NCI-H748 (cell line): Measurements from ENCODE around the gene CYP21A2.
"Not testable (repeated sequence)": the region's sequence is repeated elsewhere in the genome, so short reads cannot be mapped to it uniquely, and the experiment has no call there.

Source experiments
- DNase-seq: peaks from one replicate; lab custom pipeline; 2025; ENCODE audit not compliant: unreplicated experiment; lab: John Stamatoyannopoulos, UW

CYP21A2 gene

DNA sequence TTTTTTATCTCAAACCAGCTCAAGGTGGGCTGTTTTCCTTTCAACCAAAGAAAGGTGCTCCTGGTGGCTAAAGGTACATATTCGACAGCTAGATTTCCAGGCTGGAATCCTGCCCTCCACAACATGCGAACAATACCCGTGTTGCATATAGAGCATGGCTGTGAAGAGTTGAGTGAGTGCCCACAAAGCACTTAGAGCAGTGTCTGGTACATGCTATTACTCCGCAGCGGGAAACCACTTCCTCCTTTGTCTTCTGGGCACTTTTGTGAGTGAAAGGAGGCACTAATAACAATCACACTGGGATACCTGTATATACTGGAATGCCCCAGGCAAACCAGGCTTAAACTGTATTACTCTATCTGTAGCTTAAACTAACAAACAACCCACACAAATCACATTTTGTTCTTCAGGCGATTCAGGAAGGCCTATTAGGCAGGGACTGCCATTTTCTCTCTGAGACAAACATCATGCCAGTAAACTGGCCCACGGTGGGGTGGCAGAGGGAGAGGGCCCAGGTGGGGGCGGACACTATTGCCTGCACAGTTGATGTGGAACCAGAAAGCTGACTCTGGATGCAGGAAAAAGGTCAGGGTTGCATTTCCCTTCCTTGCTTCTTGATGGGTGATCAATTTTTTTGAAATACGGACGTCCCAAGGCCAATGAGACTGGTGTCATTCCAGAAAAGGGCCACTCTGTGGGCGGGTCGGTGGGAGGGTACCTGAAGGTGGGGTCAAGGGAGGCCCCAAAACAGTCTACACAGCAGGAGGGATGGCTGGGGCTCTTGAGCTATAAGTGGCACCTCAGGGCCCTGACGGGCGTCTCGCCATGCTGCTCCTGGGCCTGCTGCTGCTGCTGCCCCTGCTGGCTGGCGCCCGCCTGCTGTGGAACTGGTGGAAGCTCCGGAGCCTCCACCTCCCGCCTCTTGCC lies at the start of gene CYP21A2:
TSS of gene CYP21A2 (plus strand) at position 818 of the 927 bp plus-strand sequence. CDS start at position 826, 8 bp downstream.
- peak; percentile 48 for DNase-seq

- not testable (repeated sequence) for DNase-seq
These were observed 48.9 kb upstream of the CYP21A2 start for GRCh38 chr6:31989363-31989762.

DNA sequence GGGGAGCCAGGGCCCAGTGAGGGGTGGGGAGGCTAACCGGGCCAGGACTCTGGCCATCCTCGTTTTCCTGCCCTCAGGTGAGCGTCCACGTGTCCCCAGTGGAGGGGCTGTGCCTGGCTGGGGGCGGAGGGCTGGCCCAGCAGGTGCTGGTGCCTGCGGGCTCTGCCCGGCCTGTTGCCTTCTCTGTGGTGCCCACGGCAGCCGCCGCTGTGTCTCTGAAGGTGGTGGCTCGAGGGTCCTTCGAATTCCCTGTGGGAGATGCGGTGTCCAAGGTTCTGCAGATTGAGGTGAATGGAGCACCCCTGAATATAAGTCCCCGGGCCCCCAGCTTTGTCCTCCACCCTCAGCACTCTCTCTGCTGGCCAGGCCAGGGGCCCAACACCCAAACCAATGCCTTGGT lies 43.8 kb upstream of the CYP21A2 start:
- not testable (repeated sequence) for DNase-seq

DNA sequence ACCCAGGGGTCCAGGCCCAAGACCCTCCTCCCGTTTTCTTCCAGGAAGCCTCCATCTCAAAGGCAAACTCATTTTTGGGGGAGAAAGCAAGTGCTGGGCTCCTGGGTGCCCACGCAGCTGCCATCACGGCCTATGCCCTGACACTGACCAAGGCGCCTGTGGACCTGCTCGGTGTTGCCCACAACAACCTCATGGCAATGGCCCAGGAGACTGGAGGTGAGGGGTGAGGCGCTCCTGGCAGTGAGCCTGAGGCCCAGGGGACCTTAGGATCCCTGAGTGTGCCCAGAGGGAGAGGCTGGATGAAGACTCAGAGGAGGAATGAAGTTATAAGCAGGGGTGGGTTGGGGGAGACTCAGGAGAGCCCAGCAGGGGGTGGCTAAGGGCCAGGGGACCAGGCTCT lies 41.8 kb upstream of the CYP21A2 start:
- DNase-seq, result not testable (repeated sequence)

DNA sequence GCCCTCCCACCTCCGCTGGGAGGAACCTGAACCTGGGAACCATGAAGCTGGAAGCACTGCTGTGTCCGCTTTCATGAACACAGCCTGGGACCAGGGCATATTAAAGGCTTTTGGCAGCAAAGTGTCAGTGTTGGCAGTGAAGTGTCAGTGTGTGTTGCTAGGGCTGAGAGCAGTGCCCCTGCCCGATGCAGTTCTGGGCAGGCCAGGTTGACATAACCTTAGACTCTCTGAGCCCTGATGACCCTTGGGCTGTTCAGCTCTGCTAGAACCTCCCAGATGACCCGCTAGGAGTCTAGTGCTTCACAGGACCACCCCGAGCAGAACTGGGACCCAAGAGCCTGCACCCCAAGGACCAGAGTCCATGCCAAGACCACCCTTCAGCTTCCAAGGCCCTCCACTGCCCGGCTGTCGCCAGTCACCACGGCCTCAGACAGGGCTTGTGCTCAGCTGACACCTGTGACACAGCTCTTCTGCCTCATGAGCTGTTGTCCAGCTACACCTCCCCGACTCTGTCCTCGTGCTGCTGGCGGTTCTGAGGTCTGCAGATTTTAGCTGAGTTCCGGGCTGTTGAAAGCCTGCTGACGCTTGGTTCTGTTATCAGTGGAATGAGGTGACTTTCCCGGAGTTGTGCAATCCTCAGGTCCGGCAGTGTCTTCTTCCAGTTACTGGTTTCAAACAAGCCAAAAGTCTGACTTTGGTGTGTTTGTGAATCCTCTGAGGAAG lies 35.5 kb upstream of the CYP21A2 start:
- DNase-seq, result not testable (repeated sequence)

DNA sequence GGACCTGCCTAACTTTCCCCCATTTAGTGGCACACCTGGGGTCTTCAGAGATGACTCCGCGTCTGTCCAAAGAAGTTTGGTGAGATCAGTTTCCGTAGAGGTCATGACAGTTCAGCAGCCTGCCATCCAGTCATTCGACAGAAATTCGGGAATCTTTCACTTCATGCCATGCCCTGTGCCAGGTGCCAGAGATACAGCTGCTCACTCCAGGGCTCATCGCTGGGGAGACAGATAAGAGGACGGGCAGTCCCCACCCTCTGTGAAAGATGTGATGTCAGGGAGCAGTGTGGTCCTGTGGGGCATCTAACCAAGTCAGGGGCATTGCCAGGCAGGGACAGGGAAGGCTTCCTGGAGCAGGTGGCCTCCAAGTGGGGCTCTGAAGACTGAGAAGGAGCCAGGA lies 34.9 kb upstream of the CYP21A2 start:
- not testable (repeated sequence) for DNase-seq

GRCh38 chr6:32004393-32004792 lies 33.8 kb upstream of the CYP21A2 start:
- DNase-seq, result not testable (repeated sequence)

DNA sequence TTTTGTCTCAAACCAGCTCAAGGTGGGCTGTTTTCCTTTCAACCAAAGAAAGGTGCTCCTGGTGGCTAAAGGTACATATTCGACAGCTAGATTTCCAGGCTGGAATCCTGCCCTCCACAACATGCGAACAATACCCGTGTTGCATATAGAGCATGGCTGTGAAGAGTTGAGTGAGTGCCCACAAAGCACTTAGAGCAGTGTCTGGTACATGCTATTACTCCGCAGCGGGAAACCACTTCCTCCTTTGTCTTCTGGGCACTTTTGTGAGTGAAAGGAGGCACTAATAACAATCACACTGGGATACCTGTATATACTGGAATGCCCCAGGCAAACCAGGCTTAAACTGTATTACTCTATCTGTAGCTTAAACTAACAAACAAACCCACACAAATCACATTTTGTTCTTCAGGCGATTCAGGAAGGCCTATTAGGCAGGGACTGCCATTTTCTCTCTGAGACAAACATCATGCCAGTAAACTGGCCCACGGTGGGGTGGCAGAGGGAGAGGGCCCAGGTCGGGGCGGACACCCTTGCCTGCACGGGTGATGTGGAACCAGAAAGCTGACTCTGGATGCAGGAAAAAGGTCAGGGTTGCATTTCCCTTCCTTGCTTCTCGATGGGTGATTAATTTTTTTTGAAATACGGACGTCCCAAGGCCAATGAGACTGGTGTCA lies 33.2 kb upstream of the CYP21A2 start:
- DNase-seq, result peak; percentile 44

DNA sequence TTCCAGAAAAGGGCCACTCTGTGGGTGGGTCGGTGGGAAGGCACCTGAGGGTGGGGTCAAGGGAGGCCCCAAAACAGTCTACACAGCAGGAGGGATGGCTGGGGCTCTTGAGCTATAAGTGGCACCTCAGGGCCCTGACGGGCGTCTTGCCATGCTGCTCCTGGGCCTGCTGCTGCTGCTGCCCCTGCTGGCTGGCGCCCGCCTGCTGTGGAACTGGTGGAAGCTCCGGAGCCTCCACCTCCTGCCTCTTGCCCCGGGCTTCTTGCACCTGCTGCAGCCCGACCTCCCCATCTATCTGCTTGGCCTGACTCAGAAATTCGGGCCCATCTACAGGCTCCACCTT lies 32.7 kb upstream of the CYP21A2 start:
- DNase-seq, result not testable (repeated sequence)

GRCh38 chr6:32005991-32006529 lies 32.2 kb upstream of the CYP21A2 start:
- DNase-seq, result not testable (repeated sequence)

DNA sequence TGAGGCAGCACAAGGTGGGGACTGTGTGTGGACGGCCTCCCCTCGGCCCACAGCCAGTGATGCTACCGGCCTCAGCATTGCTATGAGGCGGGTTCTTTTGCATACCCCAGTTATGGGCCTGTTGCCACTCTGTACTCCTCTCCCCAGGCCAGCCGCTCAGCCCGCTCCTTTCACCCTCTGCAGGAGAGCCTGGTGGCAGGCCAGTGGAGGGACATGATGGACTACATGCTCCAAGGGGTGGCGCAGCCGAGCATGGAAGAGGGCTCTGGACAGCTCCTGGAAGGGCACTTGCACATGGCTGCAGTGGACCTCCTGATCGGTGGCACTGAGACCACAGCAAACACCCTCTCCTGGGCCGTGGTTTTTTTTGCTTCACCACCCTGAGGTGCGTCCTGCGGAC lies 31.1 kb upstream of the CYP21A2 start:
- not testable (repeated sequence) for DNase-seq

GRCh38 chr6:32008037-32008436 lies 30.2 kb upstream of the CYP21A2 start:
- DNase-seq, result not testable (repeated sequence)

GRCh38 chr6:32008616-32009015 lies 29.6 kb upstream of the CYP21A2 start:
- not testable (repeated sequence) for DNase-seq

- DNase-seq, result not testable (repeated sequence)
These were observed 28.7 kb upstream of the CYP21A2 start for GRCh38 chr6:32009537-32009936.

- not testable (repeated sequence) for DNase-seq
These were observed 27.2 kb upstream of the CYP21A2 start for GRCh38 chr6:32010856-32011530.

DNA sequence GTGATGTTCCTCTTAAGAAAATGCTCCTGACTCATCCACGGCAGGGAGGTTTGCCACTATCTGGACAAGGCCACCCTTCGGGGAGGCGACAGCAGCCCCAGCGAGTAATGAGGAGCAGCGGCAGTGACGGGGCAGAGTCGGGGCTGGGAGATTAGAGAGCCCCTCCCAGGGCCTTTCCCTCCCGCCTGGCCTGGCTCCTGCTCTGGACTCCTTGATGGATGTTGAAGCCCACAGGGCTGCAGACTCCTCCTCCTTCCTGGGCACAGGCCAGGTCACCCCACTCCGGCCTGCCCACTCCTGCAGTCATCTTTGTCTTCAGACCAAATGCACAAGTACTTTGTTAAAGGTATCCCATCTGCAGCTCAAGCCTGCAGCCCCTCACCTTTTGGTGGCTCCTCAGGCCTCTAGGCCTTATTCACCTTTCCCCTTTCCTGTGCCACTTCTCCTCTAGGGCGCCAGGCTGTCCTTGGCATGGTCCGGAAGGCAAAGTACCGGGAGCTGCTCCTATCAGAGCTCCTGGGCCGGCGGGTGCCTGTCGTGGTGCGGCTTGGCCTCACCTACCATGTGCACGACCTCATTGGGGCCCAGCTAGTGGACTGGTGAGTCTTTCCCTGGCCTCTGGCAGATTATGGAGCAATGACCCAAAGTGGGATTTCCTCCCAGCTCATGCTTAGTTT lies 25.1 kb upstream of the CYP21A2 start:
- DNase-seq, result not testable (repeated sequence)

DNA sequence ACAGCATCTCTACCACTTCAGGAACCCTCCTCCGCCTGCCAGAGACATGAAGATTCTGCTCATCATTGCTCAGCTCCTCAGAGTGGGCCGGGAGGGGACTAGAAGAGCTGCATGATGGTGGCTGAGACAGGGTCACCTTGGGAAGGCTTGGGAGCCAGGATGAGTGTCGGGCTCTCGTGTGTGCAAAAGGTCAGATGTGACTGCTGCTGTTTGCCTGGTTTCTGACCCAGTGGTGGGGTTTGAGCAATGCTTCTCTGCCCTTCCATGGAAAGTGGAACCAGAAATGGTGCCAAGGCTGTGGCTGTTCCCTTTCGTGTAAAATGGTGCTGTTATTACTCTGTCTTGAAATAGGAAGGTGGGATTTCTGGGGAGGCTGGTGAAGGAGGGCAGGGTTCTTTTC lies 24.5 kb upstream of the CYP21A2 start:
- DNase-seq, result not testable (repeated sequence)

- not testable (repeated sequence) for DNase-seq
These were observed 23.7 kb upstream of the CYP21A2 start, which contains the start of gene C4B for GRCh38 chr6:32014547-32014946. Gene C4B (plus strand): TSS chr6:32014795. CDS start chr6:32014846, 51 bp downstream.

DNA sequence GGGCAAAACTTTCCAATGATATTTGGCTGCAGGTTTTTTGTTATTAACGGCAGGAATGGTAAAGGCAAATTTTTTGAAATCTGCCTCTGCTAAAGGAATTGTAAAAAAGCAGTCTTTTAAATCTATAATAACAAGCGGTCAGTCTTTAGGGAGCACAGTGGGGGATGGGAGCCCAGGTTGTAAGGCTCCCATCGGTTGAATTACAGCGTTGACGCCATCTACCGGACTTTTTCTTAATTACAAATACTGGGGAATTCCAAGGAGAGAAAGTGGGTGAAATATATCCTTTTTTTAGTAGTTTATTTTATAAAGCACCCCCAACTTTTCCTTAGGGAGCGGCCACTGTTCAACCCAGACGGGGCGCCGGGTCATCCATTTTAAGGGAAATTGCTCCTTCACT lies 16.1 kb upstream of the CYP21A2 start:
- not testable (repeated sequence) for DNase-seq

GRCh38 chr6:32028631-32029030 lies 9.6 kb upstream of the CYP21A2 start:
- DNase-seq, result not testable (repeated sequence)
